ENCODE results near the gene C22orf39.
A peak's percentile ranks its signal among the peaks of the same experiment; 100 is the strongest.

The C22orf39 gene, protein sequence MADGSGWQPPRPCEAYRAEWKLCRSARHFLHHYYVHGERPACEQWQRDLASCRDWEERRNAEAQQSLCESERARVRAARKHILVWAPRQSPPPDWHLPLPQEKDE

DNA sequence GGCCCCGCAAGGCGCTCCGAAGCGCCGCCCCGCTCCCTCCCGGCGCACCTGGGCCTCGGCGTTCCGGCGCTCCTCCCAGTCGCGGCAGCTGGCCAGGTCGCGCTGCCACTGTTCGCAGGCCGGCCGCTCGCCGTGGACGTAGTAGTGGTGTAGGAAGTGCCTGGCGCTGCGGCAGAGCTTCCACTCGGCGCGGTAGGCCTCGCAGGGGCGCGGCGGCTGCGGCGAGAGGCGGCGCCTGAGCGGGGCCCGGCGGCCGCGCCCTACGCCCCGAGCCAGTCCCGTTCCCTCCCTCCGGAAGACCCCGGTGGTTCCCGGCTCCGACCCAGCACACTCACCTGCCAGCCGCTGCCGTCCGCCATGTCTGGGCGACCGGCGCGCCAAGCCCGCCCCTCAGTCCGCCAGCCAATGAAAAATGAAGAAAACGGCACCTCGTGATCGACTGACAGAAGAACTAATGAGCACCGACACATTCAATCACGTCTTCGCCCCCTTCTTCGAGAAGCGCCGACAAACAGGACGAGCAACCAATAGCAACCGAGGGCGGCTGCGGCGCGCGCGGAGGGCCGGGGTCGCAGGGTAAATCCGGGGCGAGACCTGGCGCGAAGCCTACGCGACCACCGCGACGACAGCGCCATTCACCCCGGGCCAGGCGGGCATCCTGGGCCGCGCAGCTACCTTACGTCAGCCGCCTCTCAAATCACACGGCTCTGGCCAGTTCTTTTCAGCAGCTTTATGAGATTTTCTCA lies at the start of gene C22orf39:
TSS of gene C22orf39 (minus strand) at position 382 of the 746 bp plus-strand sequence. CDS start at position 359, 23 bp downstream.
- peak; percentile 72 to 77 for DNase-seq (ENCODE audit: low read depth in 2 of 2)

DNA sequence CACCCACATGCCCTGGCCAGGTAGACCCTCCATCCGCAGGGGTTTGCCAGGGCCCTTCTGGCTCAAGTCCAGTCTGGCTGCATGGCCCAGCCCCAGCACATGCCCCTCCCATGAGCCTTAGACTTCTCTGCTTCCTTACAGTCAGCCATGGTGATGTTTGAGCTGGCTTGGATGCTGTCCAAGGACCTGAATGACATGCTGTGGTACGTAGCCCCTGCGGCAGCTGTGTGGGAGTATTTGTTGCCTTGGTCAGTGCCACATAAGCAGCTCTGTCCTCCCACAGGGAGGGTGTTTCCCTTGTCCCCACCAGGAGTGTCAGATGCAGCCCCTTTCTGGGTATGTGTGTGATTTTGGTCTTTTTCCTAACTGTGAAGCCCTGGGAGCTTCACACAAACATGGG lies 49.7 kb upstream of the C22orf39 start:
- no peak for DNase-seq (ENCODE audit: low read depth in 2 of 2)

DNA sequence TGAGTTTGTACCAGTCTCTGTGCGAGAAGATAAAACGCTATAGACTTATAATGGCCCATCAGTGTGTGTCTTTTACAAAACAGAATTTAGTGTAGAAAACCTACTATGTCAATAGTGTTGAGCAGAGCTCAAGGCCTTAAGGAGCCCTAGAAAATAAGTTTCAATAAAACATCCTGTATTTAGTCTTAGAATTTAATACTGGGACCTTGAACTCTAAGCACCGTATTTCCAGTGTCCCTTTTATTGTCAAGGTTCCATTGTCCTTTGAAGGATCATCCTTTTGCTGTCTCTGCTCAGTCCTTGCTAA lies 48.8 kb upstream of the C22orf39 start:
- no peak for DNase-seq (ENCODE audit: low read depth in 2 of 2)

DNA sequence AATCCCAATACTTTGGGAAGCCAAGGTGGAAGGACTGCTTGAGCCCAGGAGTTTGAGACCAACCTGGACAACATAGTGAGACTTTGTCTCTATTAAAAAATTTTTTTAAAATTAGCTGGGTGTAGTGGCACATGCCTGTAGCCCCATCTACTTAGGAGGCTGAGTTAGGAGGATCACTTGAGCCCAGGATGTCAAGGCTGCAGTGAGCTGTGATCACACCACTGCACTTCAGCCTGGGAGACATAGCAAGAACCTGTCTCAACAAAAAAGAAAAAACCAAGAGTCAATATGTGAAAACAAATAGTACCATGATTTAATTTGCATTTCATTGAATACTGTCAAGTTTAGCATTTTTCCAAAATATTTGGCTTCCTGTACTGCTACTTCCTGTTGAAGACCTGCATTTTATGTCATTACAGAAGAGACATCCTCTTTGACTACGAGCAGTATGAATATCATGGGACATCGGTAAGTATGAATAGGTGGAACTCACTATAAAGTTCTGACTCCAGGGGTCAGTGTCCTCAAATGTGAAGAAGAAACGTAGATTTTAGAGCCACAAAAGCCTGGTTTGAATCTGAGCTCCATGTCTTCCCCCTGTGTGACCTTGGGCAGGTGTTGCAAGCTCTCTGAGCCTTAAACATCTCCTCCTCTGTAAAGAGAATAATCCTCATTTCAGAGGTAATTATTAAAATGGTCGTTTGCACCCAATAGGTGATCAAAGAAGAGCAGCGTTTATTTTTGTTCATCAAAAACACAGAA lies 48.2 kb upstream of the C22orf39 start:
- no peak for DNase-seq (ENCODE audit: low read depth in 2 of 2)

DNA sequence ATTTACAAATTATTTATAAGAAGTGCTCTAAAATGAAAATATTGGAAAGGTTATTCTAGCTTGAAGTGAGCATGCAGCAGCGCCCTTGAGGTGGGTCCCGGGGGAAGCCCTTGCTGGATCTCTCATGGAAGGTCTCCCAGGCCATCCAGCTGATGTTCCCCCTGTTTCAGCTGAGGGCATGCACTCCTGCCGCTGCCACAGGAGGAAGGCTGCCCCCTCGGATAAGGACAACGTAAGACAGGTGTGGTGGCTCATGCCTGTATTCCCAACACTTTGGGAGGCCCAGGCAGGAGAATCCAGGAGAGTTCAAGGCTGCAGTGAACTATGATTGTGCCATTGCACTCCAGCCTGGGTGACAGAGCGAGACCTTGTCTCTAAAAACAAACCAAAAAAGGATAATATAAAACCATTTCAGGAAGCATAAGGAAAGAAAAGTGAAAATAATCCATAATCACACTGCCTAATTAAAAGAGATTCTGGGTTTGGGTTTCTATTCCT lies 47.2 kb upstream of the C22orf39 start:
- no peak for DNase-seq (ENCODE audit: low read depth in 2 of 2)

DNA sequence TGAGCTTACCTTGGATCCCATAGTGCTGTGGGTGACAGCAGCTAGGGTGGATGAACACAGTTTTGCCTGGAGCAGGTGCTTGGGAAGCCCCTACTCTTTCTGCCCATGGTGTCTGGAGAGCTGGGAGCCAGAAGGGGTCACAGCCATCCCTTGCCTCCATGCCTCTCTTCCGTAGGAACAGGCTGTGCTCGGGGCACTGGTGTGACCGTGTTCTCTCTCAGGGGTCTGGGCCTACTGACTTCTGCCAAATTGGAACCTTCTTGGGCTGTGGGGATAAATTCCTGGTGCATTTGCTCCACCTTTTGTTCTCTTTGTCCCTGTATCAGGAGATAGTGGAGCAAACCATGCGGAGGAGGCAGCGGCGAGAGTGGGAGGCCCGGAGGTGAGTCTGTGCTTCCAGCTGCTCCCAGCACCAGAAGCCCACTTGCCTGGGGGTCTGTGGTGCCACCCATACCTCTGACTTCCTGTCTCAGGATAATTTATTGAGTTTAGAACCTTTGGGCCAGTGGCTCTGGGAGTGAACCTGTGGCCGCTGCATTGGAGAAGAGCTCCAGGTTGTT lies 46.6 kb upstream of the C22orf39 start:
- DNase-seq (ENCODE audit: low read depth in 2 of 2), result no peak

DNA sequence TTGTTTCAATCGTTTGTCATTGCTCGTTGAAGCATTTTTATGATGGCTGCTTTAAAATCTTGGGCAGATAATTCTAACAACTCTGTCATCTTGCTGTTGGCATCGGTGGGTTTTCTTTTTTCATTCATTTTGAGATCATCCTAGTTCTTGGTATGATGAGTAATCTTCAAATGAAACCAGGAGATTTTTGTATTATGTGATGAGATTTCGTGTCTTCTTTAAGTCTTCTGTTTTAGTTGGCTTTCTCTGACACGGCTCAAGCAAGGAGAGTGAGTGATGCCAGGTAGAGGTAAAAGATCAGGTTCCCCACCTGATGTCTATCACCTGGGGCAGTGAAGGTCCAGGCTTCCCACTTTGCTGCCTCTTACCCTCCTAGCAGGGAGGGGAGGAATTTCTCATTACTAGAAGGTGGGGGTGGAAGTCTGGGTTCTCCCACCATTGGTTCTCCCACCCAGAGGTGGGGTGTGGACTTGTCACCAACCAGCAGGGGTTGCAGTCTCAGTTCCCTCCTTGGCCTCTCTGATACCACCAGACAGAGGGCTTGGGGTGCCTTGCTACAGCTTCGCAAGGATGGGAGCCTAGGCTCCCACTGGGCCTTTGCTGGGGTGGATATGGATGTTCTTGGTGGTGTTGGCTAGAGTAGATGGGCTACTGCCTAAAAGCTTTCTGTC lies 45.1 kb upstream of the C22orf39 start:
- no peak for DNase-seq (ENCODE audit: low read depth in 2 of 2)

DNA sequence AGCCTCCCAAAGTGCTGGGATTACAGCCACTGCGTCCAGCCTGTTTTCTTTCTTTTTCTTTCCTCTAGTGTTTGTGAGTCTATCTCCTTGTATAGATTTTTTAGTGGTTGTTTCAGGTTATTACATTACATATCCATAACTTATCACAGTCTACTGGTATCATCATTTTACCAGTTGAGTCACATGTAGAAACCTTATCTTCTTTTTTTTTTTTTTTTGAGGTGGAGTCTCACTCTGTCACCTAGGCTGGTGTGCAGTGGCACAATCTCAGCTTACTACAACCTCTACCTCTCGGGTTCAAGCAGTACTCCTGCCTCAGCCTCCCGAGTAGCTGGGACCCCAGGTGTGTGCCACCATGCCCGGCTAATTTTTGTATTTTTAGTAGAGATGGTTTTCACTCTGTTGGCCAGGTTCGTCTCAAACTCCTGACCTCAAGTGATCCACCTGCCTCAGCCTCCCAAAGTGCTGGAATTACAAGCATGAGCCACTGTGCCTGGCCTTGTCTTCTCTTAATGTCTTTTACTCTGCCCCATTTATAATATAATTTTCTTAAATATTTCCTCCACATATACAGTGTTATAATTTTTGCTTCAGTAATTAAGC lies 43.2 kb upstream of the C22orf39 start:
- DNase-seq (ENCODE audit: low read depth in 2 of 2), result no peak

DNA sequence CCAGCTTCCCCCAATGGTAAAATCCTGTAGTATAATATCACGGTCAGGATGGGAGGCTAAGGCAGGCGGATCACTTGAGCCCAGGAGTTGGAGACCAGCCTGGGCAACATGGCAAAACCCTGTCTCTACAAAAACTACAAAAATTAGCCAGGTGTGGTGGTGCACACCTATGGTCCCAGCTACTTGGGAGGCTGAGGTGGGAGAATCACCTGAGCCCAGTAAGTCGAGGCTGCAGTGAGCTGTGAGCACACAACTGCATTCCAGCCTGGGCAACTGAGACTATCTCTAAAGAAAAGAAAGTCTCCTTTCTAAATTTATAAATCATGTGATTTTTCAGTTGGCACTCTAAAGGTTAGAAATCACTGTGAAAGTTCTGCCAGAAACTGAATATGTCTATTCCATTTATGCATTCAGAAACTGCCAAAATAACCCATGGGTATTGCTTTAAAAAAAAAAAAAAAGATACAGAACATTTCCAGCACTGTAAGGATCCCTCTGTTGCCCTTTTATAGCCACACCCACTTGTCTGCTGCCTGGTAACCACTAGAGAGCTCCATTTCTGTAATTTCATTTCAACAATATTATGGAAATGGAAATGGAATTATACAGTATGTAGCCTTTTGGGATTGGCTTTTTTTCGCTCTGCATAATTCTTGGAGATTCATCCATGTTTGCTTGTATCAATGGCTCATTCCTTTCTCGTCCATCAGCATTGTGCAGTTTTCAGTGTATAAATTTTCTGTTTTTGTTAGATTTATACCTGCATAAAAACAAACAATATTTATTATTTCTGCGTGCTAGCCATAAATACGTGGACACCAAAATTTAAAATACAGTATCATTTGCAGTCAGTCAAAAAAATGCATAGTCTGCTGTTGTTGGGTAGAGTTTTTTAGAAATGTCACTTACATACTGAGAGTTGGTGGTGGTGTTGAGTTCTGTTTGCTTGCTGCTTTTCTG lies 41.7 kb upstream of the C22orf39 start:
- no peak for DNase-seq (ENCODE audit: low read depth in 2 of 2)

DNA sequence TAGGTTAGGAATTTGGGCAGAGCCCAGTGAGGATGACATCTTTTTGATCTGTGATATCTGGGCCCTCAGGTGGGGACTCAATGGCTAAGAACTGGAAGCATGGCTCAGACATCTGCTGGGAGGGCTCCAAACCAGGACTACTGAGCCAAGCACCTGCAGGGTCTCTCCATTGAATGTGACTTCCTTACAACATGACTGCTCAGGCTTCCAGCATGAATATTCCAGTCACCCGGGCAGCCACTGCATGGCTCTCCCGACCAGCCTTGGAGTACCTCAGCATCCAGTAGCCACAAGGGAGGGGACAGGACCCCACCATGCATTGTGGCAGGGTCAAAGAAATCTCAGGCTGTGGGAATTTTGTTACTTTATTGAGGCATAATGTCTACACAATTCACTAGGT lies 40.8 kb upstream of the C22orf39 start:
- DNase-seq (ENCODE audit: low read depth in 2 of 2), result no peak

DNA sequence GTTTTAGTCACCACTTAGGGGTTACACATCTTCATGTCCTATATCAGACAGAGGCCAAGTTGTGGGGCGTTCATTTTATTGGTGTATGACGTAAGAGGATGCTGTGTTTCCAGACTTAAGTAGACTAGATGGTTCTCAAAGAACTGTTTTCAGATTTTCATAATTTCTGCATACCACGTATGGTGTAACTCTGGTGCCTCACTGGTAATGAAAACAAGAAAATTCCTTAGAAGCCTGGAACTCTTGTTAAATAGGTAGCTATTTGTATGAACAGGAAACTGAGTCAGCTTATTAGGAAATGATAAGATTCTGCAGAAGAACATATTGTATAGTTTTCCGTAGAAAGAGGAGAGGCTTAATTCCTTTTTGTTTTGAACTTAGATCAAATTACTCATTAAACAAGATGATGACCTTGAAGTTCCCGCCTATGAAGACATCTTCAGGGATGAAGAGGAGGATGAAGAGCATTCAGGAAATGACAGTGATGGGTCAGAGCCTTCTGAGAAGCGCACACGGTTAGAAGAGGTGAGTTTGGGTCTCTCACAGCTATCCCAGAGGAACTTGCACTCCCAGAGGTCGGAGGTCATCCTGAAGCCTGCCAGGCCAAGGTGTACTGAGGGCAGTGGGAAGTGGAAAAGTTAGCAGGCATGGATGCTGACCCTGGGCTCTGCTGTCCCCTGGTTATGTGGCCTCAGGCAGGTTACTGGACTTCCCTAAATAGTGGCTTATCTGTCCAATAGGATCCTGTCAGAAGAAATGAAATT lies 36.2 kb upstream of the C22orf39 start:
- DNase-seq (ENCODE audit: low read depth in 2 of 2), result no peak

DNA sequence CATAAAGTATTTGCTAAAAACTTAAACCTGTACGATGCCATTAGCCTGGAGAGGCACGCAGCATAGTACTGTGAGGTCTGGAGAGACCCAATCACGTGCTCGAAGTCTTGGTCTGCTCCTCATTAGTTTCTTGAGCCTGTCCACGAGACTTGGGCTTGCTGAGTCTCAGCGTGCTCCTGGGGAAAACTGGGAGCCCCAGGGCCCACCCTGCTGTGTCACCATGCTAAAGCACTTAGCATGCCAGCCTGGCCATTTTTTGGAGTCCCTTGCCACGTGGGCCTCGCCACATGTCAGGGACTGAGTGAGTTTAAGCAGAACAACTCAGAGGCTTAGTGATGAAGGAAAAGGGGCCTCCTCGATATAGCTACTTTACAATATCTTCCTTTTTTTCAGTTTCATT lies 34.8 kb upstream of the C22orf39 start:
- DNase-seq (ENCODE audit: low read depth in 2 of 2), result no peak

DNA sequence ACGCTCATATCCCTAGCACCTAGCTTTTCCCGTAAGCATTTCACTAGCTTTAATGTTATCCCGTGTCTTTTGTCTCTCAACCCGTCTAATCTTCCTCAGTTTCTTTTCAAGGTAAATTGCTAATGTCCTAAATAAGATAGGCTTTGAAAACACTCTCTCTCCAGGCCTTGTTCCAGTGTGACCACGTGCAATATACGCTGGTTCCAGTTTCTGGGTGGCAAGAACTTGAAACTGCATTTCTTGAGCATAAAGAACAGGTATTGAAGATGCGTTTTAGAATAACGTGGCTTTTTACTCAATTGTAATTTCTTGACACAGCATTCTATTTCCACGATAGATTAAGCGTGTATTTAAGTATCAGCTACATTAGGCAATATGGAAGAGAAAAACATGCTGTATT lies 33.3 kb upstream of the C22orf39 start:
- DNase-seq (ENCODE audit: low read depth in 2 of 2), result no peak

DNA sequence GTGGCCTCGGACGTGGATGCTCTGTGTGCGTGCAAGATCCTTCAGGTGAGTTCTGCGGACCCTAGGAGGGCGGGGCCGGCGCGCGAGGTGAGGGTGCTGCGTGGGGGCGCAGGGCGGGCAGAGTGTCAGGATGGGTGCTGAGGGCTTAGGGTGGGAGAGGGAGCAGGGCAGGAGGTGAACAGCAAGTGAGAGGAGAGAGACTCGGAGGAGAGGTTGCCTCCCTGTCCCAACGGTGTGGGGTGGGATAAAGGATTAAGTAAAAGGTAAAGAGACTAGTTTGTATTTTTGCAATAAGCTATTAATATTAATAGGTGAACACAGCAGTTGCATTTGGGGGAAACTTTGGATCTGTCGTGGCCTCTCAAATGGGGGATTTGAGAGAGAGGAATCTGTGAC lies 32.7 kb upstream of the C22orf39 start:
- no peak for DNase-seq (ENCODE audit: low read depth in 2 of 2)

DNA sequence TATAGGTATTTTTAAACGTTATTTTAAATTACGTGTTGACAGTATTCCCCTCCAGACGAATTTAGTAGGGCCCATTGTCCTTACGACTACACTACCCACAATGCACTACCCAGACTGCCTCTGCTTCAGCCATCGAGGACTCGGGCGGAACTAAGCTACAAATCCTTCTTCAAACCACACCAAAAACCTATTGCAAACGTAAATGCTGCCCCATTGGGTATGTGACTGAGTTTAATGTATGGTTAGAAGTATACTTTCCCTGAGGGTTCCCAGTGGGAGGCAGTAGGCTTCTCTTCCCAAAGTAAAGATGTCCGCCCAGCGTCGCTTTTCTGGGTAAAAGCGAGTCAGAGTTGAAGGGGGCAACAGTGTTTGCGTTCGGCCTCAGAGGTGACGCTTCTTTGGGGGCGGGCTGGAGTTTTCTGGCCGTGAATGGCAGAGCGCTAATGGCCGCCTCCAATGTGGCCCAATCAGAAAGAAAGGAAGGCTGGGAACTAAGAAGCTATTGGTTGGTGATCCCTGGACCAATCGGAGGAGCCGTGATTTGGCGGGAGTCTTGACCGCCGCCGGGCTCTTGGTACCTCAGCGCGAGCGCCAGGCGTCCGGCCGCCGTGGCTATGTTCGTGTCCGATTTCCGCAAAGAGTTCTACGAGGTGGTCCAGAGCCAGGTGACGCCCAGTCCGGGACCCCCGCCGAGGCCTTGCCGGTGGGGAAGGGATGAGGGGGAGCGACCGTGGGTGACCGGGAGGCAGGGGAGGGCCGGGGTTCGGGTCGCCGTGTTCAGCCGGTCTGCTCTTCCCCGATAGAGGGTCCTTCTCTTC lies 32.1 kb upstream of the C22orf39 start, which contains the start of gene CDC45:
TSS of gene CDC45 (plus strand) at position 566 of the 818 bp plus-strand sequence. CDS start at position 615, 49 bp downstream.
- peak; percentile 86 to 89 for DNase-seq (ENCODE audit: low read depth in 2 of 2)

DNA sequence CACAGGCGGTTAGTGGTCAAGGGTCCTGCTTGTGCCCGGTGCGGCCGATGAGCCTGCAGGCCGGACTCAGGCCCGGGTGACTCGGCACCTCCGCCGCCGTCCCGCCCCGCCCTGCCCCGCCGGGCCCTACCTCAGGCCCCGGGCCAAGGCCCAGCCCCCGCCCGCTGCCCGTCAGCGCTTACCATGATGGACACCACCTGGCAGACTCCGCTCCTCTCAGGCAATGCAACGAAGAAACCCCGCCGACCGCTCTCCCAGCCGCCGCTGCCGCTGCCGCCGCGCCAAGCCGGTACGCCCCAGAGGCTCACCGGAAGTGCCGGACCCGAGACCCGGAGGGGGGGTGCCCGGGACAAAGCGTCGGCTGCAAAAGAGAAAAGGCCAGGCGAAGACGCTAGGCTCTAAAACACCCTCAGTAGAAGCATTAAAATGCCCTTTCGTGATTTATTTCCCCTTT lies 31.4 kb upstream of the C22orf39 start, which contains the start of gene UFD1:
TSS of gene UFD1 (minus strand) at position 293 of the 454 bp plus-strand sequence. CDS start at position 185, 108 bp downstream.
- DNase-seq (ENCODE audit: low read depth in 2 of 2), result peak; percentile 54 to 57

DNA sequence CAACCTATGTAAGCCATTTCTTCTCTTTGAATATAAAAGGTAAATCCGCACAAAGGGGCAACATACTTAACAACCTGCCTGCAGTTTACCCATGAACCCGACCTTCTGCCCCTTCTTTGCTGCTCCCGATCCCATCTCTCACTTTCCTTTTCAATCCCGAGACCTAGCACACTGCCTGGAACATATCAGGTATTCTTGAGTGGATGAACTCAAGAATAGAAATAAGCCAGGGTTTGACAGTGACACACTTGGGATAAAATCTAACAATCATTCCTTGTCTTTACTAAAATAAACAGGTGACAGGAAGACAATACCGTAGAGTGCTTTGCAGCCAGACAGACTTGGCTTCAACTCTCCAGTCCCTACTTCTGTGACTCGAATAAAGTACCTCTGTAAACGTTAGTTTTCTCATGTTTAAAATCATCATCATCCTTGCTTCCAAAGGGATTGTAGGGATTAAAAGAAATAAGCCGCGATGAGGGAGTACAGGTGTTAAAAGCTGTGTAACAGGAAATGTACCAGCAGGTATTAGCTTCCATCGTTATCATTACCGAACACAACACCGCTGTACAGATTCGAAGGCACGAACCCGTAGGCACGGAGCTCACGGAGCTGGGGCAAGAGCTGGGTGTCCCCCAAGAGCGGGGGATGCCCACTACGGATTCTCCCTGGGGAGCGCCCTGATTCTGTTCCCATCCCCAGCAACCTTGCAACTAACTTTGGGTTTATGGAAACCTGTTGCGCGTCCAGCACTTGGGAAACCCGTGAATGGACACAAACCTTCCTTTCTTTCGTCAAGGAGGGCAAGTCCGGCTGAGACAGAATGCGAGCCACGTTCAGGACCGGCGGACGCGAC lies 30.8 kb upstream of the C22orf39 start:
- peak in 1 of 2 donors; percentile 0 for DNase-seq (ENCODE audit: low read depth in 2 of 2)
